Liver (tissue), 9 donors: ENCODE results near the gene RNF212. TPM values are rescaled to one million over a fixed set of nuclear protein-coding genes. Genes with fewer than 3 reads are reported as not detected.
A peak's percentile ranks its signal among the peaks of the same experiment; 100 is the strongest.

Source experiments
- DNase-seq: peaks from one replicate; pipeline ENCODE4 v3.0.0-alpha.2; 2017; ENCODE audit warnings: low spot score
- H3K27ac ChIP-seq, 2 donors: one replicate each; pipeline ENCODE4 v1.7.0; 2013; ENCODE audit warnings: inconsistent platforms in 2 of 2, low read length in 2 of 2, control low read depth in 1 of 2, low read depth in 1 of 2, mild to moderate bottlenecking in 1 of 2
- H3K27me3 ChIP-seq, 4 donors: one replicate each; pipeline versions ENCODE4 v1.6.1 to v1.7.0; 2013; ENCODE audit warnings: low read length in 3 of 4, inconsistent platforms in 1 of 4, mild to moderate bottlenecking in 1 of 4, moderate library complexity in 1 of 4; ENCODE audit not compliant: control insufficient read depth in 4 of 4, insufficient read depth in 4 of 4
- H3K36me3 ChIP-seq, 4 donors: one replicate each; pipeline versions ENCODE4 v1.6.1 to v1.7.0; 2013; ENCODE audit warnings: low read length in 3 of 4, mild to moderate bottlenecking in 3 of 4, low read depth in 1 of 4, moderate library complexity in 1 of 4; ENCODE audit not compliant: control insufficient read depth in 4 of 4, insufficient read depth in 3 of 4
- H3K4me1 ChIP-seq, 4 donors: one replicate each; pipeline versions ENCODE4 v1.6.1 to v1.7.0; 2013; ENCODE audit warnings: low read length in 3 of 4, mild to moderate bottlenecking in 3 of 4, moderate library complexity in 1 of 4; ENCODE audit not compliant: control insufficient read depth in 4 of 4, insufficient read depth in 4 of 4
- H3K4me3 ChIP-seq, 3 donors: one replicate each; pipeline versions ENCODE4 v1.6.1 to v1.7.0; 2013; ENCODE audit warnings: low read length in 3 of 3, control low read depth in 1 of 3, low read depth in 1 of 3, mild to moderate bottlenecking in 1 of 3
- H3K9ac ChIP-seq, 2 donors: one replicate each; pipeline ENCODE4 v1.7.0; 2013; ENCODE audit warnings: low read length in 2 of 2, mild to moderate bottlenecking in 2 of 2, moderate library complexity in 2 of 2, control low read depth in 1 of 2, low read depth in 1 of 2
- H3K9me3 ChIP-seq, 4 donors: one replicate each; pipeline versions ENCODE4 v1.6.1 to v1.7.0; 2013; ENCODE audit warnings: low read length in 3 of 4; ENCODE audit not compliant: control insufficient read depth in 4 of 4
- EGR1 ChIP-seq, 2 donors: IDR thresholded peaks; 2 replicates each; pipeline ENCODE4 v1.6.1; 2016 to 2018; ENCODE audit warnings: antibody characterized with exemption in 2 of 2, low read depth in 2 of 2
- FOXA1 ChIP-seq: IDR thresholded peaks from 2 replicates; pipeline ENCODE4 v1.6.1; 2016; ENCODE audit warnings: antibody characterized with exemption
- FOXA2 ChIP-seq: IDR thresholded peaks from 2 replicates; pipeline ENCODE4 v1.6.1; 2016; ENCODE audit warnings: antibody characterized with exemption
- HNF4A ChIP-seq, 2 donors: conservative IDR thresholded peaks; 2 replicates each; pipeline ENCODE4 v1.6.1; 2016; ENCODE audit warnings: antibody characterized with exemption in 2 of 2, mild to moderate bottlenecking in 2 of 2
- HNF4G ChIP-seq: IDR thresholded peaks from 2 replicates; pipeline ENCODE4 v1.6.1; 2016; ENCODE audit warnings: antibody characterized with exemption
- JUND ChIP-seq, 2 donors: IDR thresholded peaks; 2 replicates each; pipeline ENCODE4 v1.6.1; 2016; ENCODE audit warnings: antibody characterized with exemption in 2 of 2
- NR2F2 ChIP-seq: IDR thresholded peaks from 2 replicates; pipeline ENCODE4 v1.6.1; 2016; ENCODE audit warnings: antibody characterized with exemption
- RAD21 ChIP-seq, 2 donors: IDR thresholded peaks; 2 replicates each; pipeline ENCODE4 v1.6.1; 2016; ENCODE audit warnings: antibody characterized with exemption in 2 of 2, mild to moderate bottlenecking in 2 of 2
- RXRA ChIP-seq, 2 donors: IDR thresholded peaks; 2 replicates each; pipeline ENCODE4 v1.6.1; 2017 to 2018; ENCODE audit warnings: antibody characterized with exemption in 2 of 2, mild to moderate bottlenecking in 1 of 2
- SP1 ChIP-seq: IDR thresholded peaks from 2 replicates; pipeline ENCODE4 v1.6.1; 2018; ENCODE audit warnings: antibody characterized with exemption, mild to moderate bottlenecking
- TAF1 ChIP-seq: conservative IDR thresholded peaks from 2 replicates; pipeline ENCODE4 v1.6.1; 2016; ENCODE audit warnings: antibody characterized with exemption, mild to moderate bottlenecking
- YY1 ChIP-seq: IDR thresholded peaks from 2 replicates; pipeline ENCODE4 v1.6.1; 2016; ENCODE audit warnings: antibody characterized with exemption, mild to moderate bottlenecking
- WGBS: extraction: QIAGEN DNeasy Blood & Tissue Kit; methylation state at CpG from one replicate; pipeline ENCODE4 v1.1.7; 2013; 5-methylcytosine and 5-hydroxymethylcytosine counted together
- polyA plus RNA-seq, 2 donors: library from polyadenylated mRNA; stranded (reverse) in 1 of 2; unstranded in 1 of 2; fragments of 200-250 nt in 1 of 2; fragments of >200 nt in 1 of 2; fragmentation: Nextera tagmentation in 1 of 2; extraction: Ambion mirVana in 1 of 2; gene quantifications; one replicate each; pipeline versions ENCODE4 v1.2.1 to v1.2.3, GENCODE V29; 2013 to 2015
- total RNA-seq, 2 donors: library from RNA; depleted of rRNA; stranded (reverse); fragments of >200 nt; gene quantifications; one replicate each; pipeline ENCODE4 v1.2.3, GENCODE V29; 2014
- TF ChIP-seq, protein P1 (sequence below): fragments of 150-350 bp; IDR thresholded peaks from 2 replicates; pipeline ENCODE4 v1.5.1; 2017; ENCODE audit warnings: improper control_type of control experiment, low read depth, low read length; ENCODE audit not compliant: missing input control
- TF ChIP-seq, protein P2 (sequence below): IDR thresholded peaks from 2 replicates; pipeline ENCODE4 v1.6.1; 2016; ENCODE audit warnings: antibody characterized with exemption
- TF ChIP-seq, protein P3 (sequence below): IDR thresholded peaks from 2 replicates; pipeline ENCODE4 v1.6.1; 2016; ENCODE audit warnings: antibody characterized with exemption
- donor health status: healthy.
- donor health status: healthy.
- donor health status: healthy.
- donor health status: healthy.
- donor health status: healthy.

The RNF212 gene
- total and polyA plus RNA-seq, 4 donors, result 0.32 to 0.47 (median 0.38) TPM; not detected in 1

DNA sequence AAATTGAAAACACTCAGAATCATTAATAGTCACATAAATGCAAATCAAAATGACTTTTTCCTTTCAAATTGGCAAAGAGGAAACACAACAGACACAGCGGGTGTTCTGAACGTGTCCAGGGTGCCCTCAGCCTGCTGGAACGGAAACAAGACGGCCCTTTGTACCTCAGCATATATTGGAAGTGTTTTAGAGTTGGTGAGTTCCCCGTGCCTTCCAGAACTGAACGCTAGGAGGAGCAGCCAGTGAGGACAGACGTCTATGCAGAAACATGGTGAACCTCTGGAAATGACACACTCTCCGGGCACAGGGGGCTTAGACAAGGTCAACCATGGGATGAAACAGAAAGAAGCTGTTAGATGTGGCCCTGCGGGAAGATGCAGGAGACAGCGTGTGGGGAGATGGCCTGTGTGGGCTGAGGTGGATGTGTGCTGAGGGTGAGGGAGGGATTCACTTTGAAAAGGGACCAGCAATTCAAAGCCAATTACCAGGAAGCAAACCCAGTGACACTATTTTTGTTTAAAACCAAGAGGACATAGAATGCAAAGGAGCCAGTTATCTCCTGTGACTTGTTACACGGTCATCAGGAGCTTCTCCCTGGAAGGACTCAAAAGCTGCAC is 40.4 kb downstream of the RNF212 start:
- TF ChIP-seq HNF4A (conservative IDR thresholded peaks at IDR 0.05), result peak; percentile 58 to 74
- no peak for TF ChIP-seq HNF4G
- TF ChIP-seq RAD21 (IDR thresholded peaks at IDR 0.05), result peak; percentile 72 to 82
- no peak for TF ChIP-seq YY1
- TF ChIP-seq FOXA1, result no peak
- TF ChIP-seq, protein P1, sequence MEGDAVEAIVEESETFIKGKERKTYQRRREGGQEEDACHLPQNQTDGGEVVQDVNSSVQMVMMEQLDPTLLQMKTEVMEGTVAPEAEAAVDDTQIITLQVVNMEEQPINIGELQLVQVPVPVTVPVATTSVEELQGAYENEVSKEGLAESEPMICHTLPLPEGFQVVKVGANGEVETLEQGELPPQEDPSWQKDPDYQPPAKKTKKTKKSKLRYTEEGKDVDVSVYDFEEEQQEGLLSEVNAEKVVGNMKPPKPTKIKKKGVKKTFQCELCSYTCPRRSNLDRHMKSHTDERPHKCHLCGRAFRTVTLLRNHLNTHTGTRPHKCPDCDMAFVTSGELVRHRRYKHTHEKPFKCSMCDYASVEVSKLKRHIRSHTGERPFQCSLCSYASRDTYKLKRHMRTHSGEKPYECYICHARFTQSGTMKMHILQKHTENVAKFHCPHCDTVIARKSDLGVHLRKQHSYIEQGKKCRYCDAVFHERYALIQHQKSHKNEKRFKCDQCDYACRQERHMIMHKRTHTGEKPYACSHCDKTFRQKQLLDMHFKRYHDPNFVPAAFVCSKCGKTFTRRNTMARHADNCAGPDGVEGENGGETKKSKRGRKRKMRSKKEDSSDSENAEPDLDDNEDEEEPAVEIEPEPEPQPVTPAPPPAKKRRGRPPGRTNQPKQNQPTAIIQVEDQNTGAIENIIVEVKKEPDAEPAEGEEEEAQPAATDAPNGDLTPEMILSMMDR, result peak; percentile 71
- TF ChIP-seq, protein P2, sequence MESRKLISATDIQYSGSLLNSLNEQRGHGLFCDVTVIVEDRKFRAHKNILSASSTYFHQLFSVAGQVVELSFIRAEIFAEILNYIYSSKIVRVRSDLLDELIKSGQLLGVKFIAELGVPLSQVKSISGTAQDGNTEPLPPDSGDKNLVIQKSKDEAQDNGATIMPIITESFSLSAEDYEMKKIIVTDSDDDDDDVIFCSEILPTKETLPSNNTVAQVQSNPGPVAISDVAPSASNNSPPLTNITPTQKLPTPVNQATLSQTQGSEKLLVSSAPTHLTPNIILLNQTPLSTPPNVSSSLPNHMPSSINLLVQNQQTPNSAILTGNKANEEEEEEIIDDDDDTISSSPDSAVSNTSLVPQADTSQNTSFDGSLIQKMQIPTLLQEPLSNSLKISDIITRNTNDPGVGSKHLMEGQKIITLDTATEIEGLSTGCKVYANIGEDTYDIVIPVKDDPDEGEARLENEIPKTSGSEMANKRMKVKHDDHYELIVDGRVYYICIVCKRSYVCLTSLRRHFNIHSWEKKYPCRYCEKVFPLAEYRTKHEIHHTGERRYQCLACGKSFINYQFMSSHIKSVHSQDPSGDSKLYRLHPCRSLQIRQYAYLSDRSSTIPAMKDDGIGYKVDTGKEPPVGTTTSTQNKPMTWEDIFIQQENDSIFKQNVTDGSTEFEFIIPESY, result no peak
- TF ChIP-seq FOXA2, result no peak
- TF ChIP-seq TAF1, result no peak
- no peak for TF ChIP-seq JUND (IDR thresholded peaks at IDR 0.05)
- TF ChIP-seq SP1, result peak; percentile 76
- TF ChIP-seq EGR1 (IDR thresholded peaks at IDR 0.05; ENCODE audit: low read depth in 2 of 2), result no peak
- TF ChIP-seq NR2F2, result peak; percentile 41
- Histone ChIP-seq H3K9ac (no peak overlapping the region), H3K4me1 (no peaks in the 10 kb centered on the region), H3K4me3 (no peak overlapping the region), H3K36me3 (no peaks in the 10 kb centered on the region), H3K27me3 (no peaks in the 10 kb centered on the region), H3K9me3 (peaks cover 0 to 4% (median 0%) of the 10 kb centered on the region in 4 donors), H3K27ac (no peak overlapping the region)
- WGBS, result 23% methylated on average over 11 of the region's 11 CpGs
- peak; percentile 43 for DNase-seq

DNA sequence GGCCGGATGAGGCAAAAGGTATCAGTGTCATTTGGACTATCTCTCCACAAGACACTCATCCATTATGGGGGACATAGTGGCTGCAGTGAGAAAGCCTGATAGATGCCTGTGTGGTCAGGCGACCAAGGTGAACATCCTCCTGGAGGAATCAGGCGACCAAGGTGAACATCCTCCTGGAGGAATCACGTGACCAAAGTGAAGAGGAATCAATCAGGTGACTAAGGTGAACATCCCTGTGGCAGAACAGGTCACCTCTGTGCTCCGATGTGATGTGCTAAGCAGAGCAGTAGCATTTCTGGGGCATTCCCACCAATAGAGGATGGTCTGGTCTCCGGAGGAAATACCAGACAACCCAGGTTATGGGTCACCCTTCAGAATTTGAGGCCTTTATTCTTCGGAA is 44.0 kb downstream of the RNF212 start:
- WGBS, result 86% methylated on average over 7 of the region's 7 CpGs
- Histone ChIP-seq H3K9ac (no peak overlapping the region), H3K9me3 (peaks cover 0 to 4% (median 0%) of the 10 kb centered on the region in 4 donors), H3K27me3 (no peaks in the 10 kb centered on the region), H3K36me3 (no peaks in the 10 kb centered on the region), H3K27ac (no peak overlapping the region), H3K4me1 (no peaks in the 10 kb centered on the region), H3K4me3 (no peak overlapping the region)
- no peak for DNase-seq
- TF ChIP-seq HNF4A (conservative IDR thresholded peaks at IDR 0.05) (no peak), RXRA (IDR thresholded peaks at IDR 0.05) (no peak), JUND (IDR thresholded peaks at IDR 0.05) (no peak), SP1 (no peak), FOXA1 (no peak), EGR1 (IDR thresholded peaks at IDR 0.05; ENCODE audit: low read depth in 2 of 2) (no peak), HNF4G (no peak)
- TF ChIP-seq, protein P3, sequence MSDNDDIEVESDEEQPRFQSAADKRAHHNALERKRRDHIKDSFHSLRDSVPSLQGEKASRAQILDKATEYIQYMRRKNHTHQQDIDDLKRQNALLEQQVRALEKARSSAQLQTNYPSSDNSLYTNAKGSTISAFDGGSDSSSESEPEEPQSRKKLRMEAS, result no peak

DNA sequence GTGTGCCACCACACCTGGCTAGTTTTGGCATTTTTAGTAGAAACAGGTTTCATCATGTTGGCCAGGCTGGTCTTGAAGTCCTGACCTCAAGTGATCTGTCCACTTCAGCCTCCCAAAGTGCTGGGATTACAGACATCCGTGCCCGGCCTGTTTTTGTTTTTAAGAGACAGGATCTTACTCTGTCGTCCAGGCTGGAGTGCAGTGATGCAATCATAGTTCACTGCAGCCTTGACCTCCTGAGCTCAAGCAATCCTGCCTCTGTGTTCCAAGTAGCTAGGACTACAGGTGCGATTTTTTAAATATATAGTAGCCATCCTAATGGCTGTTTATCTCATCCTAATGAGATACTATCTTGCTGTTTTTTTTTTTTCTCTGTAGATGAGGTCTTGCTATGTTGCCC is 47.6 kb downstream of the RNF212 start:
- H3K4me1 ChIP-seq, result no peaks in the 10 kb centered on the region
- TF ChIP-seq, protein P2, result no peak
- no peaks in the 10 kb centered on the region for H3K36me3 ChIP-seq
- H3K27me3 ChIP-seq, result peaks cover 0 to 3% (median 1%) of the 10 kb centered on the region in 4 donors
- WGBS, result 20% methylated on average over 4 of the region's 4 CpGs
- no peaks in the 10 kb centered on the region for H3K9me3 ChIP-seq
- DNase-seq, result no peak
- H3K4me3 ChIP-seq, result no peak overlapping the region
- no peak overlapping the region for H3K9ac ChIP-seq
- H3K27ac ChIP-seq, result no peak overlapping the region
